NCI-H2227 (cell line): Measurements from ENCODE around the gene GALNT18.

ENCODE experiments used
- DNase-seq: peaks from one replicate; lab custom pipeline; 2025; ENCODE audit not compliant: unreplicated experiment; lab: John Stamatoyannopoulos, UW

GALNT18 gene

DNA sequence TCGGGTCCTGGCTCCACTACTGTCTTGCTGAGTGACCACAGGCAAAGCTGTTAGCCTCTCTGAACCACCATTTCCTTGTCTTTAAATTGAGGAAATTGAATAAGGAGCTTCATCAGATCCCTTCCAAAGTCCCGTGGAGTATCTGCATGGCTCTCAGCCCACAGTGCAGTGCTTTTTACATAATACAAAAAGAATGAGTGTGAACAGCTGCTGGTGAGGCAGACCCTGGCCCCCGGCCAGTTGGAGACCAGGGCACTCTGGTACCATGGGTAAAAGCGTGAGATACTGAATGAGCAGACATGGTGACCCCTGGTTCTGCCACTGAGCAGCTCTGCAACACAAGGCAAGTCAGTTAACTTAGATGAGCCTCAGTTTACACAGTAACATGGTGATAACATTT, 86.8 kb downstream of the GALNT18 start:
- no peak for DNase-seq

DNA sequence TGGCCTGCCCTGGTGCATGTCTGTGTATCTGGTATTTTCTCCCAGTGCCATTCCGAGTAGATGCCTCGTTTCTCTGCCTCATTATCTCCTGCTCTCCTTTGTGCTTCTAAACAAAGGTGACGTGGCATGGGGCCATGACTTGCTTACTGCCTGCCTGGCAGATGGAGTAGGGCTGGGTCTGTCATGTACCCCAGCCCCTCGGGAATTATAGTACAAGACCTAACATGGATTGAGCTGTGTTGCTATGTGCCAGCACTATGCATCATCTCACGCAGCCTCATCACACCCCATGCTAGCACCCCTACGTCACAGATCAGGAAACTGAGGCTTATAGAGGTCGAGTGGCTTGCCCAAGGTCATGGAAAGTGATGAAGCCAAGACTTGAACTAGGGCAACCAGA, 88.1 kb downstream of the GALNT18 start:
- no peak for DNase-seq

DNA sequence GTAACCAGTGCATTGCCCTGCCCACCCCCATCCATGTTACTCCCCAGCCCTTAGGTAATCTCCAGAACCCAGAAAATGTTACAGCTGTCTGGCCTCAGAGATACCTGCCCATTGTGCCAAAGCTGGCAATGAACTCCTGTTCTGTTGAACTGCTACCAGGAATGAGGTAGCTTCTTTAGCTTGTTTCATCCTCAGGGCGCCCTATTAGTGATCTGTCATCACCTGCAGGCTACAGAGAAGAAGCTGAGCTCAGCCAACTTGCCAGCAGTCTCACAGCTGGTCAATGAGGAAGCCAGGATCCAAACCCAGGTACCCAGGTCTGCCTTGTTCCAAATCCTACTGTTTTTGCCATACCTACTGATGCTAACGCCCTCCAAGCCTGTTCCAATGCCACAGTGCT, 88.7 kb downstream of the GALNT18 start:
- no peak for DNase-seq

DNA sequence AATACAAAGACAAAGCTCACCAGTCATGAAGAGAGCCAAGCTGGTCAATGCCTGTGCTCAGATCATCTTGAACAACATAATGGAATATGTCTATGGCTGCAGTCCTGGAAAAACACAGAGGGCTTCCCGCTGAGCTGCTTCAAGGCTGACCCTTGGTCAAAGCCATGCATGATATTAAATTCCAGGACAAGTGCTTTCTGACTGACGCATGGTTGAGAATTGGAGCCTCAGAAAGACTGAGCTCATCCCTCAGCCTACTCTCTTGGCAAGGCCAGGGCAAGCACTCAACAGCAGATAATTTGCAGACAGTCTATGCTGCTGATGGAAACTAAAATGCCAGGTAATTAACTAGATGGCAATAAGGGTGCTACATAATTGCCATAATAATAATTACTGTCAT, 89.2 kb downstream of the GALNT18 start:
- peak; percentile 61 for DNase-seq

DNA sequence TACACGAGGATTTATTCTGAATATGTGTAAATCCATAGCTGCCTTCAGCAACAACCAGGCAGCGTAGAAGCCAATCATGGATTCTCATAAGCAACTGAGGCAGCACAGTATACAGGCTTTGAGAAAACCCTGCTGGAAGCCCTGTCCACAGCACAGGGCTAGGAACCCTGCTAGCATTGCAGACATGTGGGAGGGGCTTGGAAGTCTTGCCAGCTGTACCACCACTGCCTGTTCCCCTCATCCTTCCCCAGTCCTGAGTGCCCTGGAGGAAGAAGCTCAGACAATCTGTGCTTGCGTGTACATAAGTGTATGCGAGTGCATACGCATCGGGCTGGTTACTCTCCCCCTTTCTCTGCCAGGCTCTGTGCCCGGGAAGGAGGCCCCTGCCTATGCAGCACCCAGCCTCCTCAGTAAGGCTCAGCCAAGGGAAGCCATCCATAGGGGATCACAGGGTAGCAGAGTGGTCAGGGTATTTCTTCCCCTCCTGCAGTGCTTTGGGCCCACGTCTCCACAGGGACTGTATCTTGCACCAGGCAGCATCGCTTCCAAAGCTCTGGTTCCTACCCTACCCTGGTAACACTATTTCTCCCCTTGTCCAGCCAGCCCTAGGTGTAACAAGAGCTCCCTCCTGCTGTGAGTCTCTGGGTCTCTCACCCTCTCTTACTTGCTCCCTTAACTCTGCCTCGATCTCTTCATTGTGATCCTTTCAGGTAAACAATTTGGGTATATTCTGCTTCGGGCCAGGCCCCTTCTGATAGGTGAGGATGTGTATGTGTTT, 90.5 kb downstream of the GALNT18 start:
- DNase-seq: no peak

DNA sequence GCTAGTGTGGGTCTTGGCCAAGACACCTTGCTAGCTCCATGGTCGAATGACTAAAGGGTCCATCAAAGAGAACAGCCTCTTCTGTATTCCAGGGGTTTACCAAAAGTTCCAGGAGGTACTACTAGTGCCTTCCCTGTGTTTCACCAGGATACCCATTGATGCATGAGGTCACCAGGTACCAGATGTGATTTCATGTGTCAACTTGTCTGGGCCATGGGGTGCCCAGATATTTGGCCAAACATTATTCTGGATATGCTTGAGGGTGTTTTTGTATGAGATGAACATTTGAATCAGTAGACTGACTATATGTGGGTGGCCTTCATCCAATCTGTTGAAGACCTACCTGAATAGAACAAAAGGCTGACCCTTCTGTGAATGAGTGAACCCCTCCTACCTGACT, 92.8 kb downstream of the GALNT18 start:
- no peak for DNase-seq

DNA sequence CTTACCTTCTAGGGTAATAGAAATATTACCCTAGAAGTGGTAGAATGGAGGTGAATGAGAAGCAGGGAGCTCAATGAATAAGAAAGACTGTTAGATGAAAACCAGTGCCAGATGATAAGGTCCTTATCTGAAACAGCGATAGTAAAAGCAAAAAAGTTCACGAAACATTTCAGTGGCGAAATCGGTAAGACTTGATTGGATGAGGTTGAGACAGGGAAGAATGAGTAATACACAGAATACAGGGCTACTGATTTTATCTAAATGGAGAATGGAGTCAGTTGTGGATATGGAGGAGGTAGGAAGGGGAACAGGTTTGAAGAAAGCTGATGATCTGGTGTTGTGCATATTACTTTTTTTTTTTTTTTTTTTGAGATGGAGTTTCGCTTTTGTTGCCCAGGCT, 96.5 kb downstream of the GALNT18 start:
- DNase-seq: no peak

DNA sequence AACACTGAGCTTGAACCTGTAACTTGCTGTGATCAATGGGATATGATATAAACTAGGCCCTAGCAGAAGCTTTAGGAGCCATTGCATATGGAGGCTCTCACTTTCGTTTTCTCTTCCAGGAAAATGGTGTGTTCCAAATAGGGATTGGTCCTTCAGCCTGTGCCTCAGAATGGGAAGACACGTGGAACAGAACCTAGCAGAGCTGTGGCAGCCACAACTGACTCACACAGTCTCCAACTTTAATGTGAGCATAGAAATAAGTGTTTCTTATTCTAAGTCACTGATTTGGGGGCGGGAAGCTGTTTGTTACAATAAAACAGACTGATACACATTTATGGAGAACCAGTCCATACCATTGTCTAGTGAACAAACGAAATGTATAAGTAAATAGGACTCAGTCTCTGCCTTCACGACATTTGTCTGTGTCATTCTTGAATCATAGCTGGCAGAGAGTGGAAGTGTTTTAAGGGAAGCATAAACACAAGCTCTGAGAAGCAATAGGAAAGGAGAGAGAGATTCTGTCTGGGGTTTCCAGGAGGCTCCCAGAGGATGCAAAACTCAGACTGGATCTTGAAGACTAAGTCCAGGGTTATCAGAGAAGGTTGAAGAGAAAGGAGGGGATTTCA, 97.3 kb downstream of the GALNT18 start:
- DNase-seq: no peak

DNA sequence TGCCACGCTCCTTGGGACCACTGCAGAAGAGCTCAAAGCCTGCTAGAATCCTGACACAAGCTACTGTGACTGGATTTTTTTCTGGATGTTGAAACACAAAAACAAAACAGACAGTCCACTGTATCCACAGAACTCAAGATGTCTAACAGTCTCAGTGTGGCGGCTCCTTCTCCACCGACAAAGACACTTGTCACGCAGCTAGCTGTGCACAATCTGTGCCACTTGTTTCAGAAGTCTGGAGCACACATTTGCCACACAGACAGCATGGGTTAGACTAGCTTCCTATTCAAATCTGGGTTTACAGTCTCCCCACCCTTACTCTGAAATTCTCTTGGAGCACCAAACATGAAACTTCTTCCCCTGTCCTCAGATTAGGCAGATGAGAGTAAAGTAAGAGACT, 99.2 kb downstream of the GALNT18 start:
- no peak for DNase-seq

DNA sequence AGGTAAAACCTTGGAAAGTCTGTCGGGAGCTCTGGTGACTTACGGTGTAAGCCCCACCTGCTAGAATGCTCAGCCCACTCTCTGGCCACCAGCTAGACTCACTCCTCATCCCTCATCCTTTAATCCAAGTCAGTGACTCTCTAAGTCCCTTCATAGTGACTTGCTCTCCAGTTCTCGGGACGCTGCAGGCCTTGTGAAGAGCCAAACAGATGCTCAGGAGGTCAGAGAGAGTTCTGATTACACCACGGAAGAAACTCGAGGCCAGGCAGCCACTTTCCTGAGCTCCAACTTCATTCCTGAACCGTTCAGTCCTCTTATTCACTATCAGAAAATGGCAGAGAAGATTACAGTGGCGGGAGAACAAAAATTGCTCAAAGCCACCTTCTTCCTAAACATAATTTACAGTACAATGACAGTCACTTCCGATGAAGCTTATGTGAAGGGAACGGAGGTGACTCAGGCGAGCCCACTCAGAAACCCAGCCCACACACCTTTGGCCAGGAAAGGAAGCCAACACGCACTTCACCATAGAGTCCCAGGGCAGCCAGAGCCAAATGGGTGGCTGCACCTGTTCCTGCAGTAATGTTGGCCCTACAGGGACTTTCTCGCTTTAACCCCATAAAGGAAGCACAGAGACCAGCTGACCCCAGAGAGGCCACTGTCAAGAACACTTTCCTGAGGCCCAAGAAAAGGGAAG, 100.4 kb downstream of the GALNT18 start:
- no peak for DNase-seq

DNA sequence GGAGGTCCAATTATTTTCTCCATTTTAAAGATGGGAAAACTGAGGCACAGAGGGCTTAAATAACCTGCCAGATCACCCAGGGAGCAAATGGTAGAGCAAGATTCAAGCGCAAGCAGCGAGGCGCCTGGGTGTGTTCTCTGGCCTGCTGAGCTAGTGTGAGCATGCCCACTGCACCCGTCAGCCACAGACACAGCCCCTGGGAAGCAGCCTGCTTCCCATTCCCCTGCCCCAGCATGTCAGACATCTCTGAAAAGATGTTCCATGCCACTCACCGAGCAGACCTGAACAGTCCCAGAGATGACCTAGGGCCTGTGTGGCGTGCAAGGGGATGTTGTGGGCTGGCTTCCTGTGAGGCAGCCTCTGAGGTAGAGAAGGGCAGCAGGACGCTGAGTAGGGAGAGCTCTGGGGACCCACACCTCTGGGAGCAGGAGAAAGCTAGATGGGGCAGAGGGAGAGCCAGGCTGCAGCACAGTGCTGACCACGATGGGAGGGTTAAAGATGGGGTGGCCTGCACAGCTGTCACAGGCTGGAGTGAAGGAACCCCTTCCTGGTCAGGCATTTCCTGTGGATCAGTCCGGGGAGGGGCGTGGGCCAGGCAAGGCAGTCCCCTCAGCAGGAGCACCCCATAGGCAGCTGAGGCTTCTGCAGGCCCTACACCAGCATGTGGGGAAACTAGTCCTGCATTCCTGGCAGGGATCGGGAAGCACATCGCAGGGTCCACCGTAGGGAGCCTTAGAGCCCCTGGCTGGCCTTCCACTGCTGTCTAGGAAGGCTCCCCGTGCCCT, 101.4 kb downstream of the GALNT18 start:
- no peak for DNase-seq

DNA sequence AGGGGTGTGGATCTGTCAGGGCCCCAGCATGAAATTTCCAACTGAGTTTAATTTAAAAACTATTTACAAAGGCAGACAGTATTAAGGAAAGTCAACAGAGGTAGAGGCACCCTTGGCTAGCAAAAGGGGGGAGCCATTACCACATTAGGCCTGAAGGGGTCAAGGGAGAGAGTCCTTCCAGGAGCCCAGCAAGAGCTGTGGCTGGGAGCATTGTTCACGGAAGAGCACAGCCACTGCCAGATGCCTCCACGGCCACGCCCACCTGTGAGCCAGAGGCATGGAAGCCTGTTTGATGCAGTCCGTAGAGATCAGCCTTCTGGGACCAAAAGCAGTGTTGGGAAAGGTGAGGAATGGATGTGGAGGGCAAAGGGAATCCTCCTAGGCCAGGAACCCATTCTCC, 102.6 kb downstream of the GALNT18 start:
- DNase-seq: no peak

DNA sequence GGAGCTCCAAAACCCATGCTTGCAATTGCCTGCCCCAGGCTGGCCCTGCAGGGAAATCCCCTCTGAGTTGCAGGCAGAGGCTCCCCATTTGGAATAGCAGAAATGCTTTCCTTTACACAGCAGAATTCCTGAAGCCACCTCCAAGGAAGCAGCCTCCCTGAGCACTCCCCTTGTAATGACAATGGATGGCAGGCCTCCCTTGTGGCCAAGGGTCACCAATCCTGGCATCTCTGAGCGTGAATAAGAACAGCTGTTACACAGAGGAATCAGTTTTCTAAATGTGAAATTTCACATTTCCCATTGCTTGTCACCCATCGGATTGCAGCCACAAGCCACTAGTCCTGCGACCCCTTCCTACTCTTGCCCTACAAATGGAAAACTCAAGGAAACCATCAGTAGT, 107.6 kb downstream of the GALNT18 start:
- DNase-seq: no peak

DNA sequence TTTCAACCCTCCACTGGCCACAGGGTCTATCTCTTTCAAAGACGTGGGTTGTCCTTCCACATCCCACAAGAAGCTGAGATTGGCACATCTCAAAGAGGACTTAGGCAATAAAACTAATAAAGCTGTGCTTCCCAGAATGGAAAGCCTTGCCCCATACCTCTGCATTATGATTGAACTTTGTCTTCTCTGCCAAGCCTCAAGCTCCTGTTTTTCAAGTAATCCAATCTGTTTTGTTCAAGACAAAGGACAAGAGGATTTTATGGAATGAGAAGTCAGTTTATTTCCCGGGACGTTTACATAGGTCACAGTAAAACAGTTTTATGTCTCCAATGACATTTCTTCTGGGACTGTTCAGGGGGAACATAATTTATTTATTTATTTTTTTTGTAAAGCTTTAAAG, 108.4 kb downstream of the GALNT18 start:
- no peak for DNase-seq

DNA sequence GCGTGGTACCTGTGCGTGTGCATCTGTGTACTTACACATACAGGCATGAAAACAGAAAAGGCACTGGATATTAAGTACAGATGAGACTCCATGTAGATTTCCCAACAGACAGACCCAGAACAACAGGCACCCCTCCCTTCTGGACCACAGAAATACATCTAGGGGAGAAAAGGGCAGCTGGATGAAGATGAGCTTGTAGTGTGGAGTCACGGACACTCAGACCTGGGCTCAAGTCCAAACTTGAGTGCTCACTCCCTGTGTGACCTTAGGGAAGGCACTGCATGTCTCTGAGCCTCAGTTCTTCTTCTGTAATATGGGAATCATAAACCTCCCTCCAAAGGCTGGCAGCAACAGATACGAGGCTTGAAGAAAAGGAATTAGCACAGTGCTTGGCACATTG, 108.9 kb downstream of the GALNT18 start:
- DNase-seq: no peak

DNA sequence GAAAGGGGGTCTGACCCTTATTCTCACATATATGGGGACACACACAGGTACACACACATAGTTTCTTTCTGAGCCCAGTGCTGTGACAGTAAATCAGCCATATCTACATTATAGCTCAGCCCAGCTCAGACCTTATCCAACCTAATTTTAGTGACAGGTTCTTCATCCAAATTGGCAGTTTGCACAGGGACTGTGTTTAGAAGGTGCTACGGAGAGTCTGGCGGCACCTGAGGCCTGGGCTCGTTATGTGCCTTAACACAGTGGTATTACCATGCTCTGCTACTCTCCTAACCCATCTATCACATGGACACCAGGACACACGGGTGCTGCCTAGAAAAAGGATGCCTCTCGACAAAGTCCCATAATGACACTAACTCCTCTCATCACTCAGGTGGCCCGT, 109.3 kb downstream of the GALNT18 start:
- DNase-seq: peak; percentile 18

DNA sequence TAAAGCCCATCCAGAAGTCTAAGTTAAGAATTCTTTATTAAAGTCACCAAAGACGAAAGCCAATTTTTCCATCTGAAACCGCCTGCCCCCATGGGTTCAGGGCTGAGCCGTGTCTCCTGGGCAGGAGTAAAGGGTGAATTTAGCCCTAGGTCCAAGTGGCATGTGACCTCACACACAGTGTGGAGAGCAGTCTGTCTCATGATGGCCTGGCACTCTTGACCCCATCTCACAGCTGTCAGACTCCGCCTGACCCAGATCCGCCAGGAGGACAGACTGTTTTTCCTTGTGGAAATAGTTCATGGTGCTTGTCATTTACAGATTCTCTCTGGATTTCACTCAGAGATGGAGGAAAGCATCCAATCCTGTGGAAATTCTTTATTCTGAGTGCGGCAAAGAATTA, 109.7 kb downstream of the GALNT18 start:
- DNase-seq: no peak

DNA sequence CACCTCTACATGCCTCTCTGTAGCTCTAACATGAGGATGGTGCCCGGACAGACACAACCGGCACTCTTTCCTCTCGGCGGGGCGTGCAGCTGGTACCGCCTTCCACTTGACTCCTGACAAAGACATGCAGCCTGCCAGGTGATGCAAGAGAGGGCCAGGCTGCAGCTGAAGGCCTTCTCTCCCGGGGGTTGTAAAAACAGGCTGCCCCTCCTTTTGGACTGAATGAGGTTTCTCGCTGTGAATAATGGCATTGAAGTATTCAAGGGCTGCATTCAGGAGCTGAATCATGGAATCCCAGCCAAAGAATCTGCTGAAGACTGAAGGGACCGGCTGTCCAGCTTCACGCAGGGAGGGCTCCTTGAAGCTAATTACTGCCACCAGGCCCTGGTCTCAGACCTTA, 110.9 kb downstream of the GALNT18 start:
- DNase-seq: peak; percentile 91

DNA sequence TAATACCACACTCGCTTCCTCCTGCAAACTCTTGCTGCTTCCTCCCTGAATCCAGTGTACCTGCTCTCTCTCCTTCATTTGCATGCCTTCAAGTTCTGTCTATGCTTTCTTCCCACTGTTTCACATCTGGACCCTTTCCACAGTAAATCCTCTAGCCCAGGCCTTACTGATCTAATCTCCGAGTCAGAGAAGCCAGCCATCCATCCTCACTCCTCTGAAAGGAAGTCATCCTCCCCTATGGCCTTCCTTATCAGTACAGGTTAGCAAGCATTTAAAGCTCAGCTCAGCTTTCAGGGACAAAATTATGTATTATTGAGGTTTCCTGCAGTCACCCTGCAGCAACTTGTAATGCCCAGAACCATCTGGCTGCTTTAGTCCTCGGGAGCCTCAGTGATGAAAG, 116.1 kb downstream of the GALNT18 start:
- no peak for DNase-seq

DNA sequence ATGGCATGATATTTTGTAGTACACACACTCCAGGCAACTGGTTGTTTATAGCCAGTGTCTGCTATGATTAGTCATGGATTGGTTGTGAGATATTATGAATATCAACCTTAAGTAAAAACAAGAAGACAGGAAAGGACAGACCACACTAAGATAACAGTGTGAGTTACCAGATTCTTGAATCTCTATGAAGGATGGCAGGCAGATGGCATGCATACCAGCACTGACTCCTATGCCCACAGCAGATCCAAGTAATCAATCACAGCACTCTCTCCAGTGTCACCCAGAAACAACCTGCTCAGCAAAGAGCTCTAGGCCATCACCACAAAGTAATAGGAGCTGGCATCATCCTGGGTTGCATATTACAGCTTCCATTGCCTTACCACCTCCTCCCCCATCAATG, 116.6 kb downstream of the GALNT18 start:
- no peak for DNase-seq

DNA sequence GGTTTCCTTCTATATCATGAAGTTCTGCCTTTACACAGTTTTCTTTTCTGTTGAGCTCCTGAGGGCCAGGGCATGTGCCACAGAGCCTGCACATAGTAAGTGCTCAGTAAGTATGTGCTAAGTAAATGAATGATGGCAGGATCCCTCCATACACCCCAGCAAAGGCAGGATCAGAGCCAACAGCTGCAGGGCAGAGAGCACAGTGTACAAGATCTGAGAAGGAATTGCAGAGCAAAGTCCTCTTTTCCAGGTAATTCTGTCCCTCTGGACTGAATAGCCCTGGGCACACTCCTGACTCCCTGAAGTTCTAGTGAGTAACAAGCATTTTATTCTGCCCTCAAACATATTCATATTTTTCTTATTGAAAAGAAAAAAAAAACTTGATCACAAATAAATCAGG, 117.7 kb downstream of the GALNT18 start:
- no peak for DNase-seq
